ENCODE results near the gene PIK3C3.

- TF ChIP-seq CTCF (IDR thresholded peaks at IDR 0.05; ENCODE audit: poor library complexity) (no peak), EZH2 (IDR thresholded peaks at IDR 0.05; ENCODE audit: borderline replicate concordance) (no peak), EZH2phosphoT487 (IDR thresholded peaks at IDR 0.05; ENCODE audit: low read depth, severe bottlenecking, unreplicated experiment) (no peak)
Observed at GRCh38 chr18:42086288-42086687, 131.3 kb downstream of the PIK3C3 start.
